GM23338 (cell line): ENCODE data around the gene DNAJC1. TPM values are rescaled to one million over a fixed set of nuclear protein-coding genes. Genes with fewer than 3 reads are reported as not detected.

ENCODE experiments used
- ATAC-seq: fragments of 200-7000 bp; cut with Tn5 transposase; 3 replicates; pipeline ENCODE4 v1.9.1; 2020
- DNase-seq: peaks from one replicate; pipeline ENCODE4 v3.0.0-alpha.2; 2015; ENCODE audit warnings: low spot score
- H2AFZ ChIP-seq: fragments of 200-600 bp; sonication (generic); 2 replicates; pipeline ENCODE4 v1.8.0; 2016; ENCODE audit warnings: antibody characterized with exemption, mild to moderate bottlenecking, moderate library complexity
- H3F3A ChIP-seq: fragments of 200-600 bp; sonication (generic); replicated peaks from 2 replicates; pipeline ENCODE4 v1.8.0; 2017; ENCODE audit warnings: antibody characterized with exemption, mixed run types, low read depth
- H3K27ac ChIP-seq: fragments of 200-600 bp; sonication (generic); 2 replicates; pipeline ENCODE4 v1.6.1; 2016; ENCODE audit warnings: low read depth
- H3K27me3 ChIP-seq: fragments of 200-600 bp; sonication (generic); 2 replicates; pipeline ENCODE4 v1.8.0; 2016; ENCODE audit warnings: mild to moderate bottlenecking, mixed run types, moderate library complexity; ENCODE audit not compliant: insufficient read depth
- H3K36me3 ChIP-seq: fragments of 200-600 bp; sonication (generic); 2 replicates; pipeline ENCODE4 v1.8.0; 2016; ENCODE audit warnings: mild to moderate bottlenecking; ENCODE audit not compliant: insufficient read depth
- H3K4me1 ChIP-seq: fragments of 200-600 bp; sonication (generic); 2 replicates; pipeline ENCODE4 v1.8.0; 2016; ENCODE audit warnings: mild to moderate bottlenecking, moderate library complexity; ENCODE audit not compliant: insufficient read depth
- H3K4me2 ChIP-seq: fragments of 200-600 bp; sonication (generic); 2 replicates; pipeline ENCODE4 v1.7.1; 2017; ENCODE audit warnings: mixed run types
- H3K4me3 ChIP-seq: fragments of 200-600 bp; sonication (generic); 2 replicates; pipeline ENCODE4 v1.6.1; 2016; ENCODE audit warnings: mixed run types
- H3K79me2 ChIP-seq: fragments of 200-600 bp; sonication (generic); replicated peaks from 2 replicates; pipeline ENCODE4 v1.8.0; 2017; ENCODE audit warnings: mild to moderate bottlenecking; ENCODE audit not compliant: insufficient read depth
- H3K9me2 ChIP-seq: fragments of 200-600 bp; sonication (generic); 2 replicates; pipeline ENCODE4 v1.8.0; 2017; ENCODE audit not compliant: insufficient read depth
- H4K20me1 ChIP-seq: fragments of 200-600 bp; sonication (generic); replicated peaks from 2 replicates; pipeline ENCODE4 v1.8.0; 2017; ENCODE audit warnings: mild to moderate bottlenecking; ENCODE audit not compliant: insufficient read depth
- H3K27ac Mint-ChIP-seq: 2 replicates; pipeline ENCODE4 v1.8.0; 2020; ENCODE audit warnings: inconsistent platforms, mild to moderate bottlenecking, moderate library complexity, mixed read lengths
- H3K27me3 Mint-ChIP-seq: 3 replicates; pipeline ENCODE4 v1.8.0; 2022; ENCODE audit warnings: low read depth, mild to moderate bottlenecking, moderate library complexity, mixed read lengths, inconsistent platforms; ENCODE audit not compliant: insufficient read depth, poor library complexity
- H3K36me3 Mint-ChIP-seq: 3 replicates; pipeline ENCODE4 v1.8.0; 2021; ENCODE audit warnings: low read depth, mild to moderate bottlenecking, inconsistent platforms, moderate library complexity, mixed read lengths
- H3K4me1 Mint-ChIP-seq: 3 replicates; pipeline ENCODE4 v1.8.0; 2020; ENCODE audit warnings: mild to moderate bottlenecking, inconsistent platforms, mixed read lengths
- H3K4me3 Mint-ChIP-seq: 3 replicates; pipeline ENCODE4 v1.8.0; 2021; ENCODE audit warnings: moderate library complexity, mild to moderate bottlenecking, inconsistent platforms, mixed read lengths
- H3K9me3 Mint-ChIP-seq: 3 replicates; pipeline ENCODE4 v1.8.0; 2020; ENCODE audit warnings: moderate library complexity, mild to moderate bottlenecking, inconsistent platforms, mixed read lengths
- CREB1 ChIP-seq: fragments of 250-450 bp; sonication (Bioruptor Pico); IDR thresholded peaks from 2 replicates; pipeline ENCODE4 v1.5.0; 2020; ENCODE audit warnings: low read depth, mild to moderate bottlenecking, moderate library complexity
- EZH2 ChIP-seq: fragments of 200-600 bp; sonication (generic); IDR thresholded peaks from one replicate; pipeline ENCODE4 v1.8.0; 2017; ENCODE audit warnings: antibody characterized with exemption, mild to moderate bottlenecking, low read depth; ENCODE audit not compliant: unreplicated experiment
- EZH2phosphoT487 ChIP-seq: fragments of 200-600 bp; sonication (generic); IDR thresholded peaks from one replicate; pipeline ENCODE4 v1.8.1; 2018; ENCODE audit warnings: antibody characterized with exemption; ENCODE audit not compliant: unreplicated experiment
- JUNB ChIP-seq: IDR thresholded peaks from one replicate; pipeline ENCODE4 v1.6.1; 2016; ENCODE audit warnings: antibody characterized with exemption; ENCODE audit not compliant: unreplicated experiment
- NANOG ChIP-seq: IDR thresholded peaks from 2 replicates; pipeline ENCODE4 v1.6.1; 2016; ENCODE audit warnings: antibody characterized with exemption, borderline replicate concordance
- POLR2AphosphoS5 ChIP-seq: IDR thresholded peaks from 2 replicates; pipeline ENCODE4 v1.6.1; 2016; ENCODE audit warnings: antibody characterized with exemption, low read depth
- STAT1 ChIP-seq: IDR thresholded peaks from one replicate; pipeline ENCODE4 v1.6.1; 2016; ENCODE audit warnings: antibody characterized with exemption; ENCODE audit not compliant: unreplicated experiment
- ZNF114 ChIP-seq: fragments of 250-450 bp; sonication (Bioruptor Pico); IDR thresholded peaks from 2 replicates; pipeline ENCODE4 v1.5.0; 2020; ENCODE audit warnings: mild to moderate bottlenecking, moderate library complexity
- ZNF331 ChIP-seq: fragments of 250-450 bp; sonication (Bioruptor Pico); IDR thresholded peaks from 2 replicates; pipeline ENCODE4 v1.5.0; 2020; ENCODE audit warnings: low read depth, mild to moderate bottlenecking, moderate library complexity
- polyA plus RNA-seq: library from polyadenylated mRNA; unstranded; fragments of >200 nt; fragmentation: Nextera tagmentation; extraction: Ambion mirVana; gene quantifications from 2 replicates; pipeline ENCODE4 v1.2.1, GENCODE V29; 2016
- total RNA-seq: library from RNA; depleted of rRNA; stranded (reverse); fragments of >200 nt; shearing (Covaris generic); gene quantifications from 2 replicates; pipeline ENCODE4 v1.2.3, GENCODE V29; 2014
- TF ChIP-seq, protein P1 (sequence below), 2 experiments: fragments of 200-600 bp in 1 of 2; sonication (generic) in 1 of 2; conservative IDR thresholded peaks; 2 replicates each; pipeline versions ENCODE4 v1.5.1 to v1.6.1; 2016 to 2017; ENCODE audit warnings: antibody characterized with exemption in 2 of 2, low read depth in 2 of 2, mild to moderate bottlenecking in 2 of 2, moderate library complexity in 1 of 2
- TF ChIP-seq, protein P2 (sequence below): IDR thresholded peaks from 2 replicates; pipeline ENCODE4 v1.6.1; 2016; ENCODE audit warnings: antibody characterized with exemption
- TF ChIP-seq, protein P3 (sequence below): fragments of 250-450 bp; sonication (Bioruptor Pico); IDR thresholded peaks from 2 replicates; pipeline ENCODE4 v1.5.0; 2020; ENCODE audit warnings: mild to moderate bottlenecking, moderate library complexity
- TF ChIP-seq, protein P4 (sequence below): IDR thresholded peaks from one replicate; pipeline ENCODE4 v1.6.1; 2018; ENCODE audit warnings: antibody characterized with exemption; ENCODE audit not compliant: unreplicated experiment

The DNAJC1 gene
- total and polyA plus RNA-seq, 2 experiments from 2014 or later: 38.6 to 45.3 TPM

DNA sequence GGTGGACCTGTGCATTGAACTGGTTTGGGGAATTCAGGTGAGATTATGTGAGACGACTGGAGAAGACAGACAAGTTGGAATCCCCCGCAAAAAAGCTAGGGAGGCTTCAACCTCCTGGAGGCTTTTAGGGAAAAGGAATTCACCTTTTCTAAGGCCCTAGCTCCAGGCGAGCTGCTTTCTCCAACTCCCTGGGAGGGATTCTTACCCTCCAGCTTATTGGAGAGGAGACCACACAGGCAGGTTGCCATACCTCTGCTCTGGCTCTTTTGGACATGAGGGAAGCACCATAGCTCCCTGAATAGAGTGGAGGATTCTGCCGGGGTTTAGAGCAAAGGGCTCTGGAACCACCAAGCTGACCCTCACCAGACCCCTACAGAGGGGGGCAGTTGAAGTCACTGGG, 255.7 kb downstream of the DNAJC1 start:
- Histone ChIP-seq H3K4me3 (no peak overlapping the region), H3K4me1 (peaks cover 36% of the 10 kb centered on the region), H4K20me1 (no peaks in the 10 kb centered on the region), H3K79me2 (no peaks in the 10 kb centered on the region; the same call in 1 of the 2 replicates), H2AFZ (no peak overlapping the region), H3K27ac (peak overlapping the region; percentile 40; the same call in 1 of the 2 replicates), H3K27me3 (no peaks in the 10 kb centered on the region), H3K36me3 (peaks cover 9% of the 10 kb centered on the region; the same call in 1 of the 2 replicates), H3F3A (peaks cover 13% of the 10 kb centered on the region), H3K9me2 (no peaks in the 10 kb centered on the region), H3K4me2 (no peak overlapping the region)
- TF ChIP-seq, protein P1, sequence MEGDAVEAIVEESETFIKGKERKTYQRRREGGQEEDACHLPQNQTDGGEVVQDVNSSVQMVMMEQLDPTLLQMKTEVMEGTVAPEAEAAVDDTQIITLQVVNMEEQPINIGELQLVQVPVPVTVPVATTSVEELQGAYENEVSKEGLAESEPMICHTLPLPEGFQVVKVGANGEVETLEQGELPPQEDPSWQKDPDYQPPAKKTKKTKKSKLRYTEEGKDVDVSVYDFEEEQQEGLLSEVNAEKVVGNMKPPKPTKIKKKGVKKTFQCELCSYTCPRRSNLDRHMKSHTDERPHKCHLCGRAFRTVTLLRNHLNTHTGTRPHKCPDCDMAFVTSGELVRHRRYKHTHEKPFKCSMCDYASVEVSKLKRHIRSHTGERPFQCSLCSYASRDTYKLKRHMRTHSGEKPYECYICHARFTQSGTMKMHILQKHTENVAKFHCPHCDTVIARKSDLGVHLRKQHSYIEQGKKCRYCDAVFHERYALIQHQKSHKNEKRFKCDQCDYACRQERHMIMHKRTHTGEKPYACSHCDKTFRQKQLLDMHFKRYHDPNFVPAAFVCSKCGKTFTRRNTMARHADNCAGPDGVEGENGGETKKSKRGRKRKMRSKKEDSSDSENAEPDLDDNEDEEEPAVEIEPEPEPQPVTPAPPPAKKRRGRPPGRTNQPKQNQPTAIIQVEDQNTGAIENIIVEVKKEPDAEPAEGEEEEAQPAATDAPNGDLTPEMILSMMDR (conservative IDR thresholded peaks at IDR 0.05; ENCODE audit: low read depth in 2 of 2): no peak
- no peak for TF ChIP-seq NANOG
- TF ChIP-seq ZNF331 (CRISPR knock-in tag): no peak
- TF ChIP-seq CREB1 (CRISPR knock-in tag): no peak
- TF ChIP-seq, protein P2, sequence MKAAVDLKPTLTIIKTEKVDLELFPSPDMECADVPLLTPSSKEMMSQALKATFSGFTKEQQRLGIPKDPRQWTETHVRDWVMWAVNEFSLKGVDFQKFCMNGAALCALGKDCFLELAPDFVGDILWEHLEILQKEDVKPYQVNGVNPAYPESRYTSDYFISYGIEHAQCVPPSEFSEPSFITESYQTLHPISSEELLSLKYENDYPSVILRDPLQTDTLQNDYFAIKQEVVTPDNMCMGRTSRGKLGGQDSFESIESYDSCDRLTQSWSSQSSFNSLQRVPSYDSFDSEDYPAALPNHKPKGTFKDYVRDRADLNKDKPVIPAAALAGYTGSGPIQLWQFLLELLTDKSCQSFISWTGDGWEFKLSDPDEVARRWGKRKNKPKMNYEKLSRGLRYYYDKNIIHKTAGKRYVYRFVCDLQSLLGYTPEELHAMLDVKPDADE: no peak
- no peak for TF ChIP-seq STAT1
- TF ChIP-seq ZNF114 (CRISPR knock-in tag): no peak
- TF ChIP-seq, protein P3, sequence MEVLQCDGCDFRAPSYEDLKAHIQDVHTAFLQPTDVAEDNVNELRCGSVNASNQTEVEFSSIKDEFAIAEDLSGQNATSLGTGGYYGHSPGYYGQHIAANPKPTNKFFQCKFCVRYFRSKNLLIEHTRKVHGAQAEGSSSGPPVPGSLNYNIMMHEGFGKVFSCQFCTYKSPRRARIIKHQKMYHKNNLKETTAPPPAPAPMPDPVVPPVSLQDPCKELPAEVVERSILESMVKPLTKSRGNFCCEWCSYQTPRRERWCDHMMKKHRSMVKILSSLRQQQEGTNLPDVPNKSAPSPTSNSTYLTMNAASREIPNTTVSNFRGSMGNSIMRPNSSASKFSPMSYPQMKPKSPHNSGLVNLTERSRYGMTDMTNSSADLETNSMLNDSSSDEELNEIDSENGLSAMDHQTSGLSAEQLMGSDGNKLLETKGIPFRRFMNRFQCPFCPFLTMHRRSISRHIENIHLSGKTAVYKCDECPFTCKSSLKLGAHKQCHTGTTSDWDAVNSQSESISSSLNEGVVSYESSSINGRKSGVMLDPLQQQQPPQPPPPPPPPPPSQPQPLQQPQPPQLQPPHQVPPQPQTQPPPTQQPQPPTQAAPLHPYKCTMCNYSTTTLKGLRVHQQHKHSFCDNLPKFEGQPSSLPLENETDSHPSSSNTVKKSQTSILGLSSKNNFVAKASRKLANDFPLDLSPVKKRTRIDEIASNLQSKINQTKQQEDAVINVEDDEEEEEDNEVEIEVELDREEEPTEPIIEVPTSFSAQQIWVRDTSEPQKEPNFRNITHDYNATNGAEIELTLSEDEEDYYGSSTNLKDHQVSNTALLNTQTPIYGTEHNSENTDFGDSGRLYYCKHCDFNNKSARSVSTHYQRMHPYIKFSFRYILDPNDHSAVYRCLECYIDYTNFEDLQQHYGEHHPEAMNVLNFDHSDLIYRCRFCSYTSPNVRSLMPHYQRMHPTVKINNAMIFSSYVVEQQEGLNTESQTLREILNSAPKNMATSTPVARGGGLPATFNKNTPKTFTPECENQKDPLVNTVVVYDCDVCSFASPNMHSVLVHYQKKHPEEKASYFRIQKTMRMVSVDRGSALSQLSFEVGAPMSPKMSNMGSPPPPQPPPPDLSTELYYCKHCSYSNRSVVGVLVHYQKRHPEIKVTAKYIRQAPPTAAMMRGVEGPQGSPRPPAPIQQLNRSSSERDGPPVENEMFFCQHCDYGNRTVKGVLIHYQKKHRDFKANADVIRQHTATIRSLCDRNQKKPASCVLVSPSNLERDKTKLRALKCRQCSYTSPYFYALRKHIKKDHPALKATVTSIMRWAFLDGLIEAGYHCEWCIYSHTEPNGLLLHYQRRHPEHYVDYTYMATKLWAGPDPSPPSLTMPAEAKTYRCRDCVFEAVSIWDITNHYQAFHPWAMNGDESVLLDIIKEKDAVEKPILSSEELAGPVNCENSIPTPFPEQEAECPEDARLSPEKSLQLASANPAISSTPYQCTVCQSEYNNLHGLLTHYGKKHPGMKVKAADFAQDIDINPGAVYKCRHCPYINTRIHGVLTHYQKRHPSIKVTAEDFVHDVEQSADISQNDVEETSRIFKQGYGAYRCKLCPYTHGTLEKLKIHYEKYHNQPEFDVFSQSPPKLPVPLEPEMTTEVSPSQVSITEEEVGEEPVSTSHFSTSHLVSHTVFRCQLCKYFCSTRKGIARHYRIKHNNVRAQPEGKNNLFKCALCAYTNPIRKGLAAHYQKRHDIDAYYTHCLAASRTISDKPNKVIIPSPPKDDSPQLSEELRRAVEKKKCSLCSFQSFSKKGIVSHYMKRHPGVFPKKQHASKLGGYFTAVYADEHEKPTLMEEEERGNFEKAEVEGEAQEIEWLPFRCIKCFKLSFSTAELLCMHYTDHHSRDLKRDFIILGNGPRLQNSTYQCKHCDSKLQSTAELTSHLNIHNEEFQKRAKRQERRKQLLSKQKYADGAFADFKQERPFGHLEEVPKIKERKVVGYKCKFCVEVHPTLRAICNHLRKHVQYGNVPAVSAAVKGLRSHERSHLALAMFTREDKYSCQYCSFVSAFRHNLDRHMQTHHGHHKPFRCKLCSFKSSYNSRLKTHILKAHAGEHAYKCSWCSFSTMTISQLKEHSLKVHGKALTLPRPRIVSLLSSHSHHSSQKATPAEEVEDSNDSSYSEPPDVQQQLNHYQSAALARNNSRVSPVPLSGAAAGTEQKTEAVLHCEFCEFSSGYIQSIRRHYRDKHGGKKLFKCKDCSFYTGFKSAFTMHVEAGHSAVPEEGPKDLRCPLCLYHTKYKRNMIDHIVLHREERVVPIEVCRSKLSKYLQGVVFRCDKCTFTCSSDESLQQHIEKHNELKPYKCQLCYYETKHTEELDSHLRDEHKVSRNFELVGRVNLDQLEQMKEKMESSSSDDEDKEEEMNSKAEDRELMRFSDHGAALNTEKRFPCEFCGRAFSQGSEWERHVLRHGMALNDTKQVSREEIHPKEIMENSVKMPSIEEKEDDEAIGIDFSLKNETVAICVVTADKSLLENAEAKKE (CRISPR knock-in tag): no peak
- no peak for TF ChIP-seq EZH2phosphoT487
- no peak for TF ChIP-seq POLR2AphosphoS5
- TF ChIP-seq EZH2: no peak
- TF ChIP-seq JUNB: no peak
- TF ChIP-seq, protein P4, sequence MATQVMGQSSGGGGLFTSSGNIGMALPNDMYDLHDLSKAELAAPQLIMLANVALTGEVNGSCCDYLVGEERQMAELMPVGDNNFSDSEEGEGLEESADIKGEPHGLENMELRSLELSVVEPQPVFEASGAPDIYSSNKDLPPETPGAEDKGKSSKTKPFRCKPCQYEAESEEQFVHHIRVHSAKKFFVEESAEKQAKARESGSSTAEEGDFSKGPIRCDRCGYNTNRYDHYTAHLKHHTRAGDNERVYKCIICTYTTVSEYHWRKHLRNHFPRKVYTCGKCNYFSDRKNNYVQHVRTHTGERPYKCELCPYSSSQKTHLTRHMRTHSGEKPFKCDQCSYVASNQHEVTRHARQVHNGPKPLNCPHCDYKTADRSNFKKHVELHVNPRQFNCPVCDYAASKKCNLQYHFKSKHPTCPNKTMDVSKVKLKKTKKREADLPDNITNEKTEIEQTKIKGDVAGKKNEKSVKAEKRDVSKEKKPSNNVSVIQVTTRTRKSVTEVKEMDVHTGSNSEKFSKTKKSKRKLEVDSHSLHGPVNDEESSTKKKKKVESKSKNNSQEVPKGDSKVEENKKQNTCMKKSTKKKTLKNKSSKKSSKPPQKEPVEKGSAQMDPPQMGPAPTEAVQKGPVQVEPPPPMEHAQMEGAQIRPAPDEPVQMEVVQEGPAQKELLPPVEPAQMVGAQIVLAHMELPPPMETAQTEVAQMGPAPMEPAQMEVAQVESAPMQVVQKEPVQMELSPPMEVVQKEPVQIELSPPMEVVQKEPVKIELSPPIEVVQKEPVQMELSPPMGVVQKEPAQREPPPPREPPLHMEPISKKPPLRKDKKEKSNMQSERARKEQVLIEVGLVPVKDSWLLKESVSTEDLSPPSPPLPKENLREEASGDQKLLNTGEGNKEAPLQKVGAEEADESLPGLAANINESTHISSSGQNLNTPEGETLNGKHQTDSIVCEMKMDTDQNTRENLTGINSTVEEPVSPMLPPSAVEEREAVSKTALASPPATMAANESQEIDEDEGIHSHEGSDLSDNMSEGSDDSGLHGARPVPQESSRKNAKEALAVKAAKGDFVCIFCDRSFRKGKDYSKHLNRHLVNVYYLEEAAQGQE: no peak
- Mint-ChIP-seq H3K9me3 (no peaks in the 10 kb centered on the region; the same call in 1 of the 3 replicates), H3K27me3 (peaks cover 29% of the 10 kb centered on the region), H3K4me3 (no peak overlapping the region), H3K36me3 (peaks cover 40% of the 10 kb centered on the region; the same call in 2 of the 3 replicates), H3K4me1 (peaks cover 67% of the 10 kb centered on the region), H3K27ac (0 out of 2 replicates have a peak overlapping the region, but pooled peaks have one; percentile 21)
- ATAC-seq: no peak
- DNase-seq: no peak
